ENCODE results near the gene ADCY1.

The ADCY1 gene

GRCh38 chr7:45677311-45677900 lies 103.2 kb downstream of the ADCY1 start:
- no peaks in the 10 kb centered on the region for H3K36me3 Mint-ChIP-seq
- ATAC-seq: no peak
- no peaks in the 10 kb centered on the region for H3K4me1 Mint-ChIP-seq
- DNase-seq (ENCODE audit: low spot score in 2 of 2): peak in 1 of 2 donors; percentile 30
- no peak overlapping the region for H3K4me3 Mint-ChIP-seq
- H3K27ac Mint-ChIP-seq: no peak overlapping the region
- peaks cover 3% of the 10 kb centered on the region for H3K9me3 Mint-ChIP-seq

- Mint-ChIP-seq H3K36me3 (no peaks in the 10 kb centered on the region), H3K4me3 (no peak overlapping the region), H3K4me1 (no peaks in the 10 kb centered on the region), H3K27ac (no peak overlapping the region), H3K9me3 (no peaks in the 10 kb centered on the region)
- DNase-seq (ENCODE audit: low spot score in 2 of 2) (peak in 1 of 2 donors; percentile 38), ATAC-seq (no peak)
Observed at GRCh38 chr7:45679516-45679915, 105.3 kb downstream of the ADCY1 start.

GRCh38 chr7:45680776-45681175 lies 106.6 kb downstream of the ADCY1 start:
- H3K27ac Mint-ChIP-seq: no peak overlapping the region
- no peaks in the 10 kb centered on the region for H3K4me1 Mint-ChIP-seq
- no peaks in the 10 kb centered on the region for H3K9me3 Mint-ChIP-seq
- ATAC-seq (no peak), DNase-seq (ENCODE audit: low spot score in 2 of 2) (peak in 1 of 2 donors; percentile 29)
- H3K4me3 Mint-ChIP-seq: no peak overlapping the region
- H3K36me3 Mint-ChIP-seq: no peaks in the 10 kb centered on the region

- no peaks in the 10 kb centered on the region for H3K4me1 Mint-ChIP-seq
- no peak for ATAC-seq
- H3K4me3 Mint-ChIP-seq: no peak overlapping the region
- no peaks in the 10 kb centered on the region for H3K9me3 Mint-ChIP-seq
- peak overlapping the region; percentile 54 for H3K27ac Mint-ChIP-seq
- no peak for DNase-seq (ENCODE audit: low spot score in 2 of 2)
- no peaks in the 10 kb centered on the region for H3K36me3 Mint-ChIP-seq
Observed at GRCh38 chr7:45681596-45682357, 107.6 kb downstream of the ADCY1 start.

- H3K27ac Mint-ChIP-seq: peak overlapping the region; percentile 54
Observed at GRCh38 chr7:45682358-45682735, 108.2 kb downstream of the ADCY1 start.

GRCh38 chr7:45682836-45683555 lies 108.8 kb downstream of the ADCY1 start:
- peak in 1 of 2 donors; percentile 35 for DNase-seq (ENCODE audit: low spot score in 2 of 2)
- Mint-ChIP-seq H3K4me3 (no peak overlapping the region), H3K9me3 (no peaks in the 10 kb centered on the region), H3K27ac (no peak overlapping the region), H3K36me3 (no peaks in the 10 kb centered on the region), H3K4me1 (no peaks in the 10 kb centered on the region)
- no peak for ATAC-seq

More at GRCh38 chr7:45682358-45682735, 108.2 kb downstream of the ADCY1 start:
- Mint-ChIP-seq H3K4me1 (no peaks in the 10 kb centered on the region), H3K36me3 (no peaks in the 10 kb centered on the region), H3K9me3 (no peaks in the 10 kb centered on the region), H3K4me3 (no peak overlapping the region)
- no peak for ATAC-seq
- DNase-seq (ENCODE audit: low spot score in 2 of 2): peak in 1 of 2 donors; percentile 38

- DNase-seq (ENCODE audit: low spot score in 2 of 2): peak in 1 of 2 donors; percentile 34
- Mint-ChIP-seq H3K4me3 (no peak overlapping the region), H3K36me3 (no peaks in the 10 kb centered on the region), H3K4me1 (no peaks in the 10 kb centered on the region), H3K9me3 (no peaks in the 10 kb centered on the region), H3K27ac (no peak overlapping the region)
- no peak for ATAC-seq
Observed at GRCh38 chr7:45683556-45684148, 109.5 kb downstream of the ADCY1 start.

- peaks cover 7% of the 10 kb centered on the region for H3K4me1 Mint-ChIP-seq
- no peaks in the 10 kb centered on the region for H3K9me3 Mint-ChIP-seq
- no peak overlapping the region for H3K27ac Mint-ChIP-seq
- ATAC-seq (no peak), DNase-seq (ENCODE audit: low spot score in 2 of 2) (peak in 1 of 2 donors; percentile 40)
- no peaks in the 10 kb centered on the region for H3K36me3 Mint-ChIP-seq
- no peak overlapping the region for H3K4me3 Mint-ChIP-seq
Observed at GRCh38 chr7:45684910-45685618, 110.9 kb downstream of the ADCY1 start.

- Mint-ChIP-seq H3K9me3 (no peaks in the 10 kb centered on the region), H3K4me1 (peaks cover 7% of the 10 kb centered on the region), H3K27ac (no peak overlapping the region), H3K4me3 (no peak overlapping the region), H3K36me3 (no peaks in the 10 kb centered on the region)
- ATAC-seq: peak; percentile 9
- DNase-seq (ENCODE audit: low spot score in 2 of 2): no peak
Observed at GRCh38 chr7:45685619-45686240, 111.6 kb downstream of the ADCY1 start.

GRCh38 chr7:45686441-45687184 lies 112.4 kb downstream of the ADCY1 start:
- H3K36me3 Mint-ChIP-seq: no peaks in the 10 kb centered on the region
- H3K4me1 Mint-ChIP-seq: peaks cover 7% of the 10 kb centered on the region
- no peaks in the 10 kb centered on the region for H3K9me3 Mint-ChIP-seq
- DNase-seq (ENCODE audit: low spot score in 2 of 2): no peak
- H3K4me3 Mint-ChIP-seq: no peak overlapping the region
- no peak overlapping the region for H3K27ac Mint-ChIP-seq
- no peak for ATAC-seq

GRCh38 chr7:45687185-45687560 lies 113.0 kb downstream of the ADCY1 start:
- no peak overlapping the region for H3K4me3 Mint-ChIP-seq
- no peak for DNase-seq (ENCODE audit: low spot score in 2 of 2)
- peaks cover 7% of the 10 kb centered on the region for H3K4me1 Mint-ChIP-seq

GRCh38 chr7:45687721-45688120 lies 113.6 kb downstream of the ADCY1 start:
- Mint-ChIP-seq H3K4me1 (peaks cover 7% of the 10 kb centered on the region), H3K4me3 (no peak overlapping the region)

More at GRCh38 chr7:45687185-45687560, 113.0 kb downstream of the ADCY1 start:
- no peak overlapping the region for H3K27ac Mint-ChIP-seq
- no peaks in the 10 kb centered on the region for H3K36me3 Mint-ChIP-seq
- no peaks in the 10 kb centered on the region for H3K9me3 Mint-ChIP-seq
- ATAC-seq: no peak

GRCh38 chr7:45688382-45688781 lies 114.2 kb downstream of the ADCY1 start:
- no peaks in the 10 kb centered on the region for H3K9me3 Mint-ChIP-seq
- H3K27ac Mint-ChIP-seq: no peak overlapping the region
- DNase-seq (ENCODE audit: low spot score in 2 of 2): no peak
- ATAC-seq: no peak
- H3K4me1 Mint-ChIP-seq: peaks cover 7% of the 10 kb centered on the region
- no peaks in the 10 kb centered on the region for H3K36me3 Mint-ChIP-seq
- H3K4me3 Mint-ChIP-seq: no peak overlapping the region

More at GRCh38 chr7:45687721-45688120, 113.6 kb downstream of the ADCY1 start:
- DNase-seq (ENCODE audit: low spot score in 2 of 2) (no peak), ATAC-seq (no peak)
- no peak overlapping the region for H3K27ac Mint-ChIP-seq
- no peaks in the 10 kb centered on the region for H3K36me3 Mint-ChIP-seq
- no peaks in the 10 kb centered on the region for H3K9me3 Mint-ChIP-seq
